Thyroid gland (tissue), 4 donors: Measurements from ENCODE around the gene CSRP2. TPM values are rescaled to one million over a fixed set of nuclear protein-coding genes. Genes with fewer than 3 reads are reported as not detected.

ENCODE experiments used
- DNase-seq, 2 donors: peaks; one replicate each; pipeline ENCODE4 v3.0.0-alpha.2; 2019
- H3K27ac ChIP-seq, 3 donors: fragments of 200-600 bp; sonication (generic); 1 replicate in 2 of 3; 2 replicates in 1 of 3; pipeline ENCODE4 v1.5.1; 2016 to 2019; ENCODE audit warnings: mild to moderate bottlenecking in 1 of 3, moderate library complexity in 1 of 3
- H3K27me3 ChIP-seq: fragments of 200-600 bp; sonication (generic); one replicate; pipeline ENCODE4 v1.5.1; 2019
- H3K36me3 ChIP-seq, 2 donors: fragments of 200-600 bp; sonication (generic); one replicate each; pipeline ENCODE4 v1.5.1; 2016 to 2019
- H3K4me1 ChIP-seq, 2 donors: fragments of 200-600 bp; sonication (generic); one replicate each; pipeline ENCODE4 v1.5.1; 2017 to 2019
- H3K4me3 ChIP-seq, 3 donors: fragments of 200-600 bp; sonication (generic); replicated peaks in 1 of 3; 1 replicate in 2 of 3; 2 replicates in 1 of 3; pipeline ENCODE4 v1.5.1; 2016; ENCODE audit warnings: mild to moderate bottlenecking in 1 of 3
- H3K9me3 ChIP-seq: fragments of 200-600 bp; sonication (generic); one replicate; pipeline ENCODE4 v1.5.1; 2017
- POLR2A ChIP-seq, 2 donors: fragments of 450-650 bp; IDR thresholded peaks; one replicate each; pipeline ENCODE4 v1.6.1; 2017; ENCODE audit warnings: antibody characterized with exemption in 2 of 2, mild to moderate bottlenecking in 2 of 2, moderate library complexity in 1 of 2
- WGBS, 2 donors: methylation state at CpG; one replicate each; pipeline ENCODE4 v1.1.5; 2017; 5-methylcytosine and 5-hydroxymethylcytosine counted together
- intact Hi-C: fragments of 100-400 bp; cut with DNase I; formaldehyde crosslinking; loops from one replicate; pipeline ENCODE4 v1.15.1; 2023
- total RNA-seq, 4 donors: library from RNA; depleted of rRNA; stranded (reverse); fragments of >200 nt; gene quantifications; one replicate each; pipeline ENCODE4 v1.2.3, GENCODE V29; 2016
- TF ChIP-seq, protein P1 (sequence below), 6 experiments: fragments of 200-600 bp in 3 of 6; fragments of 450-650 bp in 3 of 6; sonication (generic) in 3 of 6; IDR thresholded peaks; one replicate each; pipeline ENCODE4 v1.5.1; 2016 to 2019; ENCODE audit warnings: antibody characterized with exemption in 6 of 6, mild to moderate bottlenecking in 2 of 6, inconsistent platforms in 1 of 6, moderate library complexity in 1 of 6

Gene CSRP2
- total RNA-seq, 4 donors from 2014 or later: 42.1 to 65.1 (median 49.4) TPM

- H3K9me3 ChIP-seq: no peaks in the 10 kb centered on the region
- TF ChIP-seq, protein P1, sequence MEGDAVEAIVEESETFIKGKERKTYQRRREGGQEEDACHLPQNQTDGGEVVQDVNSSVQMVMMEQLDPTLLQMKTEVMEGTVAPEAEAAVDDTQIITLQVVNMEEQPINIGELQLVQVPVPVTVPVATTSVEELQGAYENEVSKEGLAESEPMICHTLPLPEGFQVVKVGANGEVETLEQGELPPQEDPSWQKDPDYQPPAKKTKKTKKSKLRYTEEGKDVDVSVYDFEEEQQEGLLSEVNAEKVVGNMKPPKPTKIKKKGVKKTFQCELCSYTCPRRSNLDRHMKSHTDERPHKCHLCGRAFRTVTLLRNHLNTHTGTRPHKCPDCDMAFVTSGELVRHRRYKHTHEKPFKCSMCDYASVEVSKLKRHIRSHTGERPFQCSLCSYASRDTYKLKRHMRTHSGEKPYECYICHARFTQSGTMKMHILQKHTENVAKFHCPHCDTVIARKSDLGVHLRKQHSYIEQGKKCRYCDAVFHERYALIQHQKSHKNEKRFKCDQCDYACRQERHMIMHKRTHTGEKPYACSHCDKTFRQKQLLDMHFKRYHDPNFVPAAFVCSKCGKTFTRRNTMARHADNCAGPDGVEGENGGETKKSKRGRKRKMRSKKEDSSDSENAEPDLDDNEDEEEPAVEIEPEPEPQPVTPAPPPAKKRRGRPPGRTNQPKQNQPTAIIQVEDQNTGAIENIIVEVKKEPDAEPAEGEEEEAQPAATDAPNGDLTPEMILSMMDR (IDR thresholded peaks at IDR 0.05): no peak
- no peak for TF ChIP-seq POLR2A (IDR thresholded peaks at IDR 0.05)
- no peak overlapping the region for H3K4me3 ChIP-seq
- no peak overlapping the region for H3K27ac ChIP-seq
- intact Hi-C loops: no loop called here
- peak in 1 of 2 donors; percentile 4 for DNase-seq
- no peaks in the 10 kb centered on the region for H3K4me1 ChIP-seq
- no peaks in the 10 kb centered on the region for H3K27me3 ChIP-seq
- no peaks in the 10 kb centered on the region for H3K36me3 ChIP-seq
- WGBS, 2 donors: 82 to 86% methylated on average over 6 of the region's 6 CpGs
These were observed 43.3 kb upstream of the CSRP2 start for GRCh38 chr12:76921891-76922664.

- no peaks in the 10 kb centered on the region for H3K36me3 ChIP-seq
- H3K27me3 ChIP-seq: no peaks in the 10 kb centered on the region
- H3K4me1 ChIP-seq: no peaks in the 10 kb centered on the region
- H3K4me3 ChIP-seq: no peak overlapping the region
- TF ChIP-seq, protein P1 (IDR thresholded peaks at IDR 0.05): no peak
- no peak for TF ChIP-seq POLR2A (IDR thresholded peaks at IDR 0.05)
- intact Hi-C loops: no loop called here
- WGBS, 2 donors: 66 to 70% methylated on average over 2 of the region's 2 CpGs
- no peak for DNase-seq
- no peaks in the 10 kb centered on the region for H3K9me3 ChIP-seq
- no peak overlapping the region for H3K27ac ChIP-seq
These were observed 42.3 kb upstream of the CSRP2 start for GRCh38 chr12:76921100-76921471.

DNA sequence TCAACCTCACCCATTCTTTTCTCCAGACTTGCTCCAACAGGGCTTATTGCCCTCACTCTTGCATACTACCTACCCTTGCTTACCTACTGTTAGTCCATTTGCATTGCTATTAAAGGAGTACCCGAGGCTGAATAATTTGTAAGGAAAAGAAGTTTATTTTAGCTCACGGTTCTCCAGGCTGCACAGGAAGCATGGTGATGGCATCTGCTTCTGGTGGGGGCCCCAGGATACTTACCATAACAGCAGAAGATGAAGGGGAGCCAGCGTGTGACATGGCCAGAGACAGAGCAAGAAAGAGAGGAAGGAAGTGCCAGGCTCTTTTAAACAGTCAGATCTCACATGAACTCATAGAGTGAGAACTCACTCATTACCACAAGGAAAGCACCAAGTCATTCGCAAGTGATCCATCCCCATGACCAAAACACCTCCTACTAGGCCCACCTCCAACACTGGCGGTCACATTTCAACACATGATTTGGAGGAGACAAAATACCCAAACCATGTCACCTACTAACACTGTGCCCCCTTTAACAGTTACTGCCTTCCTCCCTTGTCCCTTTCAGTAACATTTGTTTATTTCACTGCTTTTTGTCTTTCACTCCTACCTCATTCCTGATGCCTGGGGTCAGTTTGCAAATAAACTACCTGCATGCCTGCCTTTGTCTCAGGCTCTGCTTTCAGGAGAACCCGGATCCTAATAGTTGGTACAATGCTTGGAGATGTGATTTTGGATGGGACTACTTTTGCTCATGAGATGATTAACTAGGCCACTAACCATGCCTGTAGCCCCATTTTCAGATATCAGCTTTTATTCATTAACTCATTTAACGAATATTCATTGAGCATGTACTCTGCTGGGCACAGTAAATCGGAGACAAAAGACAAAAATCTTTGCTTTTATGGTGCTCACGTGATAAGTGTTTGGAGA is 41.6 kb upstream of the CSRP2 start:
- H3K9me3 ChIP-seq: no peaks in the 10 kb centered on the region
- H3K27ac ChIP-seq: no peak overlapping the region
- 84 to 86% methylated on average over 9 of the region's 9 CpGs for WGBS, 2 donors

DNA sequence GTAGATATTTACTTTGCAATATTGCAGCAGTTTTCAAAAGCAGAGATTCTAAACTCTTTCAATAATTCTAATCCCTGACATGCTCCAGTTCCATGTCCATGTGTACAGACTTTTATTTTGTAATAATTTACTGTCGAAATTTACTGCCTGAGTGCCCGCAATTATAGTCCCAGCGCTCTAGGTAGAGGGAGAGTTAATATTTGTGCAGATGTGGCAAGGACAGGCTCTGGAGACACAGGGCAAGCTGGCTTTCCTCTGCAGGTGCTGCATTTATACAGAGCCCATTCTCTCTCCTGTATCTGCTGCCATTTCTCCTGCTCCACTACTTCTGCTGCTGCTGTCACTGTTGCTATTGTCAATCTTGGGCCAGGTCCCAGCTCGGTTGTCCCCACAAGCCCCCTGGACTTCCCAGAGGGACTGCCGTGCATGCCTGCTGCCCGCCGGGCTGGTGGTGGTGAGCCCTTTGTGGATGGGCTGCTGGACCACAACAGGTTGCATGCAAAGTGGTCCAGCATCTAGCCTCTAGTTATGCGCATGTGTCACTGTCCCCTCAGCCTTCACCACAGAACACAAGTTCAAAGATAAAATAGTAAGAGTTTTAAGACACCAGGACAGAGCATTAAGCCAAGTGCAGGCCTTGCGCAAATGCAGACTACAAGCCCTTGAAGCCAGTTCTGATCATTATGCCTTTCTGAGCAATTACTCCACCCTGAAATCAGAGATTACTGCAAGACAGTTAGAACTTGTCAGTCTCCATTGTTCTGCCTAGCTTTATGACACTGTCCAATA is 40.8 kb upstream of the CSRP2 start:
- TF ChIP-seq POLR2A (IDR thresholded peaks at IDR 0.05): no peak
- TF ChIP-seq, protein P1 (IDR thresholded peaks at IDR 0.05): no peak
- no peak overlapping the region for H3K4me3 ChIP-seq
- H3K27me3 ChIP-seq: no peaks in the 10 kb centered on the region
- H3K9me3 ChIP-seq: no peaks in the 10 kb centered on the region
- no peak for DNase-seq
- H3K4me1 ChIP-seq: no peaks in the 10 kb centered on the region
- no peaks in the 10 kb centered on the region for H3K36me3 ChIP-seq
- 78 to 83% methylated on average over 9 of the region's 9 CpGs for WGBS, 2 donors
- no peak overlapping the region for H3K27ac ChIP-seq
- intact Hi-C loops: no loop called here

More for the DNA sequence above, 41.6 kb upstream of the CSRP2 start:
- Histone ChIP-seq H3K27me3 (no peaks in the 10 kb centered on the region), H3K4me1 (no peaks in the 10 kb centered on the region), H3K36me3 (no peaks in the 10 kb centered on the region), H3K4me3 (no peak overlapping the region)
- TF ChIP-seq POLR2A (IDR thresholded peaks at IDR 0.05): no peak
- TF ChIP-seq, protein P1 (IDR thresholded peaks at IDR 0.05): no peak
- no peak for DNase-seq
- intact Hi-C loops: no loop called here
